Gastroesophageal sphincter (tissue), 4 donors: Measurements from ENCODE around the gene AFAP1. TPM values are rescaled to one million over a fixed set of nuclear protein-coding genes. Genes with fewer than 3 reads are reported as not detected.

Experiments
- ATAC-seq: fragments of 150-250 bp; one replicate; pipeline ENCODE4 v1.9.1; 2016; ENCODE audit warnings: mild to moderate bottlenecking, moderate library complexity
- H3K27ac ChIP-seq, 4 donors: fragments of 200-600 bp; sonication (generic) in 3 of 4; 1 replicate in 3 of 4; 2 replicates in 1 of 4; pipeline ENCODE4 v1.5.1; 2016 to 2019
- H3K27me3 ChIP-seq: fragments of 200-600 bp; sonication (generic); one replicate; pipeline ENCODE4 v1.5.1; 2019
- H3K36me3 ChIP-seq, 2 donors: fragments of 200-600 bp; sonication (generic); one replicate each; pipeline ENCODE4 v1.5.1; 2019; ENCODE audit warnings: control low read depth in 1 of 2
- H3K4me1 ChIP-seq, 3 donors: fragments of 200-600 bp; sonication (generic); 1 replicate in 2 of 3; 2 replicates in 1 of 3; pipeline ENCODE4 v1.5.1; 2016 to 2019; ENCODE audit warnings: control low read depth in 2 of 3
- H3K4me3 ChIP-seq, 2 donors: fragments of 200-600 bp; sonication (generic); one replicate each; pipeline ENCODE4 v1.5.1; 2019; ENCODE audit warnings: mild to moderate bottlenecking in 1 of 2, moderate library complexity in 1 of 2
- H3K9me3 ChIP-seq, 3 donors: fragments of 200-600 bp; sonication (generic); one replicate each; pipeline ENCODE4 v1.5.1; 2017 to 2019; ENCODE audit warnings: control low read depth in 2 of 3
- CTCF ChIP-seq, 4 experiments: fragments of 200-600 bp in 2 of 4; fragments of 450-650 bp in 2 of 4; sonication (generic) in 1 of 4; IDR thresholded peaks; one replicate each; pipeline ENCODE4 v1.5.1; 2017 to 2019; ENCODE audit warnings: antibody characterized with exemption in 4 of 4, mild to moderate bottlenecking in 2 of 4, moderate library complexity in 2 of 4
- EP300 ChIP-seq: sonication (generic); formaldehyde crosslinking; IDR thresholded peaks from one replicate; pipeline ENCODE4 v1.6.1; 2017; ENCODE audit warnings: antibody characterized with exemption, mild to moderate bottlenecking
- POLR2A ChIP-seq, 2 donors: fragments of 450-650 bp; IDR thresholded peaks; one replicate each; pipeline ENCODE4 v1.6.1; 2017; ENCODE audit warnings: antibody characterized with exemption in 2 of 2, mild to moderate bottlenecking in 2 of 2, moderate library complexity in 1 of 2
- POLR2AphosphoS5 ChIP-seq: sonication (generic); formaldehyde crosslinking; IDR thresholded peaks from one replicate; pipeline ENCODE4 v1.6.1; 2017; ENCODE audit warnings: antibody characterized with exemption
- WGBS, 2 donors: methylation state at CpG; one replicate each; pipeline ENCODE4 v1.1.5; 2018; ENCODE audit warnings: low coverage in 1 of 2; 5-methylcytosine and 5-hydroxymethylcytosine counted together
- total RNA-seq, 4 donors: library from RNA; depleted of rRNA; stranded (reverse); fragments of >200 nt; gene quantifications; one replicate each; pipeline ENCODE4 v1.1.0, GENCODE V29; 2016

The AFAP1 gene
- total RNA-seq, 4 donors from 2014 or later = 32.0 to 79.7 (median 48.1) TPM

- Histone ChIP-seq H3K4me1 (peaks cover 8 to 53% (median 18%) of the 10 kb centered on the region in 3 donors), H3K27me3 (no peaks in the 10 kb centered on the region), H3K36me3 (peaks cover 0 to 41% of the 10 kb centered on the region in 2 donors), H3K4me3 (no peak overlapping the region), H3K9me3 (no peaks in the 10 kb centered on the region), H3K27ac (peak overlapping the region in 2 of 4 donors; percentile 35 to 61)
- no peak for TF ChIP-seq POLR2AphosphoS5
- no peak for TF ChIP-seq CTCF (IDR thresholded peaks at IDR 0.05)
- no peak for TF ChIP-seq POLR2A (IDR thresholded peaks at IDR 0.05)
- TF ChIP-seq EP300 = no peak
- ATAC-seq = no peak
- WGBS, 2 donors = 81 to 100% methylated on average over 4 of the region's 4 CpGs
These were observed 70.7 kb downstream of the AFAP1 start for GRCh38 chr4:7868892-7869471.

GRCh38 chr4:7868436-7868775, 71.3 kb downstream of the AFAP1 start:
- H3K27ac ChIP-seq = peak overlapping the region in 2 of 4 donors; percentile 52 to 61

GRCh38 chr4:7867701-7868435, 71.8 kb downstream of the AFAP1 start:
- 86 to 94% methylated on average over 3 to 4 of the region's 8 CpGs for WGBS, 2 donors
- H3K4me3 ChIP-seq = no peak overlapping the region
- no peaks in the 10 kb centered on the region for H3K9me3 ChIP-seq
- no peaks in the 10 kb centered on the region for H3K27me3 ChIP-seq
- peaks cover 0 to 41% of the 10 kb centered on the region in 2 donors for H3K36me3 ChIP-seq
- no peak for TF ChIP-seq POLR2AphosphoS5
- ATAC-seq = no peak
- peak overlapping the region in 3 of 4 donors; percentile 28 to 61 (median 52) for H3K27ac ChIP-seq
- peaks cover 8 to 47% (median 18%) of the 10 kb centered on the region in 3 donors for H3K4me1 ChIP-seq

More at GRCh38 chr4:7868436-7868775, 71.3 kb downstream of the AFAP1 start:
- WGBS, 2 donors = 92% methylated on average over 2 of the region's 6 CpGs; no CpG with 5 or more reads in 1 of the 2 donors
- ATAC-seq = no peak
- H3K36me3 ChIP-seq = peaks cover 0 to 41% of the 10 kb centered on the region in 2 donors
- no peak overlapping the region for H3K4me3 ChIP-seq
- no peak for TF ChIP-seq CTCF (IDR thresholded peaks at IDR 0.05)
- TF ChIP-seq EP300 = no peak
- TF ChIP-seq POLR2A (IDR thresholded peaks at IDR 0.05) = no peak
- no peak for TF ChIP-seq POLR2AphosphoS5
- peaks cover 8 to 47% (median 18%) of the 10 kb centered on the region in 3 donors for H3K4me1 ChIP-seq
- no peaks in the 10 kb centered on the region for H3K27me3 ChIP-seq
- no peaks in the 10 kb centered on the region for H3K9me3 ChIP-seq

- 74 to 93% methylated on average over 3 to 6 of the region's 7 CpGs for WGBS, 2 donors
- peaks cover 8 to 46% (median 13%) of the 10 kb centered on the region in 3 donors for H3K4me1 ChIP-seq
- peak overlapping the region in 2 of 4 donors; percentile 6 to 28 for H3K27ac ChIP-seq
- no peaks in the 10 kb centered on the region for H3K27me3 ChIP-seq
- TF ChIP-seq POLR2A (IDR thresholded peaks at IDR 0.05) (no peak), POLR2AphosphoS5 (no peak), EP300 (no peak), CTCF (IDR thresholded peaks at IDR 0.05) (no peak)
- H3K9me3 ChIP-seq = no peaks in the 10 kb centered on the region
- no peak overlapping the region for H3K4me3 ChIP-seq
- ATAC-seq = no peak
- peaks cover 0 to 41% of the 10 kb centered on the region in 2 donors for H3K36me3 ChIP-seq
These were observed 72.5 kb downstream of the AFAP1 start for GRCh38 chr4:7867191-7867590.

- no peak overlapping the region for H3K4me3 ChIP-seq
- WGBS, 2 donors = 93 to 100% methylated on average over 1 to 5 of the region's 5 CpGs
- H3K4me1 ChIP-seq = peaks cover 0 to 46% (median 3%) of the 10 kb centered on the region in 3 donors
- ATAC-seq = no peak
- peaks cover 0 to 35% of the 10 kb centered on the region in 2 donors for H3K36me3 ChIP-seq
- no peaks in the 10 kb centered on the region for H3K9me3 ChIP-seq
- no peak overlapping the region for H3K27ac ChIP-seq
- no peaks in the 10 kb centered on the region for H3K27me3 ChIP-seq
- TF ChIP-seq EP300 = no peak
- TF ChIP-seq POLR2A (IDR thresholded peaks at IDR 0.05) = no peak
- TF ChIP-seq CTCF (IDR thresholded peaks at IDR 0.05) = no peak
- no peak for TF ChIP-seq POLR2AphosphoS5
These were observed 74.1 kb downstream of the AFAP1 start for GRCh38 chr4:7865533-7865932.
